Suppressor macrophage treated with lipopolysaccharide for 1 hour (primary cell): ENCODE measurements around the gene MAPKAPK3.
"Not testable (repeated sequence)": the region's sequence is repeated elsewhere in the genome, so short reads cannot be mapped to it uniquely, and the experiment has no call there.

Experiments used
- DNase-seq, 3 donors: peaks; one replicate each; pipeline ENCODE4 v3.0.0-alpha.2; 2020 to 2022

MAPKAPK3 gene

DNA sequence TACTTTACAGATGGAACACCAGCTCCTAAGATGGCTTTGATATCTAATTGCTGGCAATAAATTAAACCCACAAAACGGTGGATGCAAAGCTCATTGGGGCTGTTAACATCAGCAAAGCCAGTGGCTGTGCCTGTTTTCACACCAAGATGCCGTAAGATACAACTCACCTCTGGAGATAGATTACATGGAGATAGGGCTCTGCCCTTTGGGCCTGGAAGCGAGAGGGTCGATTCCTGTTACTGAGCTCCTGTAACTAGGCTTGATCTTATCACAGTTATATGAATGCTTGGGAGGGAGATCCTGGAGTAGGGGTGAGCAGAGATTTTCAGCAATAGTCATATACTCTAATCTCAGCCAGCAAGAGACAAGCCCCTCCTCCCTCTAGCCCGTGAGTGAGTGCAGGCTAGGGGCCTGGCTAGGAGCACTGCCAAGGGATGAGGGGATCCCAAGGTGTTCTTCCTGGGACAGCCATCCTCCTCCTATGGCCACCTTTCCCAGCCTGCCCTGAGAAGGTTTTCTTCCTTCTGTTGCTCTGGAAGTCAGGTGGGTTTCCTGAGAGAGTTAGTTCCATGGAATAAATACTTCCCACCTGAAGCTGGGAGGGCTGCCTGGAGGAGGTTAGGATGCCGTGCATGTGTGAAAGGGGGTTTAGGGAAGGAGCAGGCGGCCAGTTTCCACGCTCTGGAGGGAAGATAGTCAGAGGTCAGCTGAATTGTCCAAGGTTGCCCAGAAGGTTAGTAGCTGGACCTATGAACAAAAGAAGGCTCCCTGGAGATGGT, 39.7 kb downstream of the MAPKAPK3 start:
- DNase-seq, result no peak

DNA sequence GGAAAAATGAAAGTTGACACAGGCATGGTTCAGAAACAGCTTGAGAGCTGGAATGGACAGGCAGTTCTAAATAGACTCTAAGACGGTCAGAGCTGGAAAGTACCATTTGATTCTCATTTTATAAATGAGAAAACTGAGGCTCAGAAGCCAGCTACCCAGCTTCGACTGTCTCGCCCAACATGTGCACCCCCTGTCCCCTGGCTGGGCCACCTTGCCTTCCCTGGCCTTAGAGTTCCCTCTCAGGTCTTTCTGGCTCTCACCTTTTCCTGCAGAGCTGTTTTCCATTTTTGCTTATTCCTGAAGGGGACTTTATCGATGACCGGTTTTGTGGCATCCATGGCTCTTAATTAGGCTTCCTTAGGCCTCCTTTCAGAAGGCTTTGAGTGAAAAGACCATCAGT, 40.5 kb downstream of the MAPKAPK3 start:
- DNase-seq, result no peak

DNA sequence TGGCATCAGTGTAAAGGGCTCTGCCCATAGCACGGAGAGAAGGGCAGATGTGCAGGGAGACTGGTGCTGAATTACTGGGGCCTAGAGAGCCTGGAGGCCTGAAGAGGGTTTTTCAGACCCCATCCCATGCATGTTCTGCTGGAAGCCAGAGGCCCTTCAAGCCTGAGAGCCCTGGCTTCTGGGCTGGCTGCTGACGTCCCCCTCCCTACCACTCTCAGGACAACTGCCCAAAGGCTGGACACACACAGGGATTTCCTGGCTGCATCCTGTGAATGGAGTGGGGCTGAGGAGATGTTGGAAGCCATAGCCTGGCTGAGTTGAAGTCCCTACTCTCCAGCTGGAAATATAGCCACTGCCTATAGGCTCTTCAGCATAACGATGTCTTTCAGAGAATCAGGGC, 40.9 kb downstream of the MAPKAPK3 start:
- DNase-seq, result no peak

DNA sequence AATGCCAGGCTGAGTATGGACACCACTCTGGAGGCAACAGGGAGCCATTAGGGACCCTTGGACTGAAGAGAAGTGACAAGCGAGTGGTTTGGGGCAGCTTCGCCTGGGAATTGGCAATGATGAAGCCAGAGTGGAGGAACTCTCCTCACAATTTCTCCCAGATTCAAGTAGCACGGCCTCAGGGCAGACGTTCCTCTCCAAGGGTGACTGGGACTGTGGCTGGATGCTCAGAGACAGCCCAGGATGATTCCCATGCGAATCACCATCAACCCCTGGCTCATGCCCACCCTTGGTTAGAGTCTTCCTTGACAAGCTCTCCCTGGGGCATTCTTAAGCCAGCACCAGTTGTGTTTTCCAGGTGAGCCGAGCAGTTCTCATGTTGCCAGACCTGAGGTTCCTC, 41.5 kb downstream of the MAPKAPK3 start:
- no peak for DNase-seq

DNA sequence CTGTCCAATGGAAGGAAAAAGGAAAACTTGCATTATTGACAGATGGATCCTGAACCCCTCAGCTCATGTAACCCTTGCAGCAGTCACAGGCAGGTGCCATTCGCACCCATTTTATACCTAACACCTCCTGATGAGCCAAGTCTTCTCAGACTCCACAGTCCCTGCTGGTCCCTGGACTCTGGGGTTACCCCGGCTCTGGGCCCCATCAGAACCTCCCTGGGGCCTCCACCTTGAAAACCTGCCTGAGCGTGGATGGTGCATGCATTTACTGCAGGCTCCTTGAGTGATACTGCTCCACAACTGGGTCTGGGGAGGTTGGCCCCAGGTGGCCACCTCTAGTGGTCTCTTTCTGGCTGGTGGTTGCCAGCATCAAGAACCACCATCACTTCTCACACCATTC, 41.9 kb downstream of the MAPKAPK3 start:
- DNase-seq, result no peak

DNA sequence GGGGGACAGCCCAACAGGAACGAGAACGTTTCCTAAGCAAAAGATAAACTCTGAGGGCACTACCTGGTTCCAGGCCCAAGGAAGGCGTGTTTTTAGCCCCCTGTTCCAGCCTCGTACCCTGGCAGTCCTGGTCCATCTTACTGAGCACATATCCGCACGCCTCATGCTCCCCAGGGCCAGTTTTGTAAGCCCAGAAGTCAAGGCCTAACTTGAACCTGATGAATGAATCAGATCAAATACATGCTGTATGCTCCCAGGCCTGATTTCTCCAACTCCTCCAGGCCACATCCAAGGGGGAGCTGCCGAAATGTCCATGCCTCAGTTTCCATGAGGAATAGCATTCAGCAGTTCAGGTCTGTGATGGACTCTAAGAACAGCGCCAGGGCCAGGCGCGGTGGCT, 43.4 kb downstream of the MAPKAPK3 start:
- DNase-seq, result no peak

DNA sequence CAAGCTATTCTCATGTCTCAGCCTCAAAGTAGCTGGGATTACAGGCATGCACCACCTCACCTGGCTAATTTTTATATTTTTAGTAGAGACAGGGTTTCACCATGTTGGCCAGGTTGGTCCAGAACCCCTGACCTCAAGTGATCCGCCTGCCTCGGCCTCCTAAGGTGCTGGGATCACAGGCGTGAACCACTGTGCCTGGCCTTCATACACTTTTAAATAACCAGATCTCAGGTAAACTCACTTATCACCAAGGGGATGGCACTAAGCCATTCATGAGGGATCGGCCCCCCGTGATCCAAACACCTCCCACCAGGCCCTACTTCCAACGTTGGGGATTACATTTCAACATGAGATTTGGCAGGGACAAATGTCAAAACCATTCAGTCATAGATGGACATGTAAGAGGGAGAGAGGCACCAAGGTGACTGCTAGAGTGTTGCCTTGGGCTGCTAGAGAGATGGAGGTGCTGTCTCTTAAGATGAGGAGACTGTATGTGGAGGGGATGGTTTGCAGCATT, 44.4 kb downstream of the MAPKAPK3 start:
- DNase-seq, result no peak

DNA sequence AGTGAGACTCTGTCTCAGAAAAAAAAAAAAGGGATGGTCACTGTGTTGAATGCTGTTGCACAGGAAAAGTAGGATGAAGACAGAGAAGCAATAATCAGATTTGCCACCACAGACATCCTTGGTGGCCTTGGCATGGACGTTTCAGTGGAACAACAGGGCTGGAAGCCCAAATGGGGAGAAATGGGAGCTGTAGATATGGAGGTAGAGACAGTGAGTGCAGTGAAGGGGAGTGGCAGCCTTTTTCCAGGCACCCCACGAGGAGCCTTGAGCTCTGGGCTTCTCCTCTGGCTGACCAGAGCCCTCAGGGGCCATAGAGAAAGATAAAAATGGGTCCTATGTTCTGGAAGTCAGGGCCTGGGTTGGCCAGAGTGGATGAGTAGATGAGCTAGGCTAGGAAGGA, 45.5 kb downstream of the MAPKAPK3 start:
- DNase-seq, result no peak

DNA sequence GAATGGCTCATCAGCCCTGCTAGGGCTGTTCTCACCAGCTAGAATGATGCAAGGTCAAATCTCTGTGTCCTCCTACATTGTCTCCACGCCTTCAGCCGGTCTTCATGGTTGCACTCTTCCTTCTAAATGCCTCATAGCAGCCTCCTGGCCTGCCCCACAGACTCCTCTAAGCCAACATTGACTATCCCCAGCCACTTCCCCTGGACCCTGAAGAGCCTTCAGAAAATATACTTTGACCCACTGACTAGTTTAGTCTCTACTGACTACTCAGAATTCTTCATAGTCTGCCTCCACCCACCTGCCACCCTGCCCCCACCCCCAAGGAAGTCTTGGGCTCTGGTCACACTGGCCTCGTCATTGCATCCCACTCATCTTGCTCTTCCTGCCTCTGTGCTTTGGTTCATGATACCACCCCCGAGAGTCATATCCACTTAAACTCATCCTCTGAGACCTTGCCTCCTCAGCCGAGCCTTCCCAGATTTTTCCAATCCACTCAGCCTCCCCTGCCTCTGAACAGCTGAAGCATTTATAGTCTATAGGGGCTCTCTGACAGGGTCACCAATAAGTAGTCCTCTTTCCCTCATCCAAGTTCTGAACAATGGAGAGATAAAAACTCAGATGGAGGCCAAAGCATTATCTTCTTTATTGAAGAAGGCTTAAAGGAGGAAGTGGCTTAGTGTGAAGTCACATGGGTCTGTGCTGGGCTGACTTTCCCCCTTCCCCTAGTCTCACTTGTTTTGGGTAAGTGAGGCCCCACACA, 48.3 kb downstream of the MAPKAPK3 start:
- peak; percentile 72 to 78 (median 72) for DNase-seq

DNA sequence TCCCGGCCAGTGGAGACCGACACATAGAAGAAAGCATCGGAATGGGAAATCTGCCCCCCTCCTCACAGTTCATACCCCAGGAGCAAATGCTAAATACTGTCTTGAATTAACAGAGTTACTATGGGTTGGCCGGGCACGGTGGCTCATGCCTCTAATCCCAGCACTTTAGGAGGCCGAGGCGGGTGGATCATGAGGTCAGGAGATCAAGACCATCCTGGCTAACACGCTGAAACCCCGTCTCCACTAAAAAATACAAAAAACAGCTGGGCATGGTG, 48.8 kb downstream of the MAPKAPK3 start:
- DNase-seq, result not testable (repeated sequence)

DNA sequence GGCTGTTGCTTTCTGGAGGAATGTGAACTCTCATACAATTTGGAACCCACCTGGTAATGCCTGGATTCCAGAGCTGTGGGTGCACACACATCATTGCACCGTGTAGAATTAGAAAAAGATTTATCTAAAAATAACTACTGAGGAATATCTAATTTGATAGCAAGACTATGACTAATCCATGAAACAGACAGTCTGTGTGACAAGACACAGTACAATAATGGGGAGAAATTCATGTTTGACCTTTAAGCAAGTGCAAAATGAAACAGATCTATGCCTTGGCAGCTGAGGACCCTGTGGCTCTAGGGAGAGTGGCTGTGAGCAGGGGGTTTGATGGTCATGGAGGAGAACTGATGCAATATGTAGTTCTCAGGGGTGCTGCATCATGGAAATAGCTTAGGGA, 49.9 kb downstream of the MAPKAPK3 start:
- DNase-seq, result peak in 1 of 3 donors; percentile 30

DNA sequence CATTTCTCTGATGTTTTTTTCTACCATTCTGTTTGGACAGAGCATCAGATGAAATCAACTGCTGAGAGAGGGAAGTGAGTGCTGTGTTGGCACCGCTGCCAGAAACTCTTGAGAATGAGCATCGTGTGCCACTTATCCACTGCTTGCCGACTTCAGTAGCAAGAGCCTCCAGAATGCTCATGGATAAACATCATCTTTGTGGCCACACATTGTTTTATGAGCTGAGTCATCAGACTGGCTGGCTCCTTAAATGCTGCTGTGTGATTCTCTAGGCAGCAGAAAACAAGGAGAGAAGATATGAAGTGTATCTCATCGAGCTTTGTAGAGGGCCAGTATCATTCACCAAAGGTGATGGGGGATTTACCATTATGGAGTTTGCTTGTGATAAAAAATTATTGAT, 54.4 kb downstream of the MAPKAPK3 start:
- no peak for DNase-seq

DNA sequence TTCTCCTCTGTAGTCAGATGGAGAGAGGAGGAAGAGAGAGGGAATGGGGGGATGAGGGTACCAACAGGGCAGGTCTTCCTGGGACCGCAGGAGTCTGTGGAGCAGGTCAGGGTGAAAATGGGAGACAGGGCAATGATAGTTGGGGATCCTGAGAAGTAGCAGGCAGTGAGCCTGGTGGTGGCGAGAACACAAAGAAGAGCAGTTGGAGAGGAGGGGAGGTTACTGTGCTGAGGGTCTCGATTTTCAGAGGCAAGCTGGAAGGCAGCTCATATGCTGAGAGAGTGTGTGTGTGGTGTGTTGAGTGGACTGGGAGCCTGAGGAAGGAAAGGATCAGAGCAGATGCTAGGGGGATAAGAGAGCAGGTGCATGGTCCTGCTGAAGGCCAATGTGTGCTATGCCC, 55.7 kb downstream of the MAPKAPK3 start:
- DNase-seq, result no peak

DNA sequence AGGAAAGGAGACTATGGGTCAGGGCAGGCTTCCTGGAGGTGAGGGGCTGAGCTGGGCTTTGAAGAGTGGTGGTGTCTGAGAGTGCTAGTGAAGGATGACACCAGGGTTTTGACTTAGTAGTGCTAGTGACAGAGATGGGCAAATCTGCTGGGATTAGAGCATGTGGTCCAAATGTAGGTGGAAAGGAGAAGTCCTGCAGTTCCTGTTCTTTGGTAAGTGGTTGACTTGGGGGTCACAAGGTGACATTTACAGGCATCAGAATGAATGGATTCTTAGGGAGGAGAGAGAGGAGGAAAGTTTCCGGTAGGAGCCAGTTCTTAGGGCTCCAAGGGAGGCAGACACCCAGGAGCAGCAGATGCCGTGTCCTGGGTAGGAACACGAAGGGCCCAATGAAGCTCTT, 57.0 kb downstream of the MAPKAPK3 start:
- DNase-seq, result peak; percentile 48 to 61 (median 55)

DNA sequence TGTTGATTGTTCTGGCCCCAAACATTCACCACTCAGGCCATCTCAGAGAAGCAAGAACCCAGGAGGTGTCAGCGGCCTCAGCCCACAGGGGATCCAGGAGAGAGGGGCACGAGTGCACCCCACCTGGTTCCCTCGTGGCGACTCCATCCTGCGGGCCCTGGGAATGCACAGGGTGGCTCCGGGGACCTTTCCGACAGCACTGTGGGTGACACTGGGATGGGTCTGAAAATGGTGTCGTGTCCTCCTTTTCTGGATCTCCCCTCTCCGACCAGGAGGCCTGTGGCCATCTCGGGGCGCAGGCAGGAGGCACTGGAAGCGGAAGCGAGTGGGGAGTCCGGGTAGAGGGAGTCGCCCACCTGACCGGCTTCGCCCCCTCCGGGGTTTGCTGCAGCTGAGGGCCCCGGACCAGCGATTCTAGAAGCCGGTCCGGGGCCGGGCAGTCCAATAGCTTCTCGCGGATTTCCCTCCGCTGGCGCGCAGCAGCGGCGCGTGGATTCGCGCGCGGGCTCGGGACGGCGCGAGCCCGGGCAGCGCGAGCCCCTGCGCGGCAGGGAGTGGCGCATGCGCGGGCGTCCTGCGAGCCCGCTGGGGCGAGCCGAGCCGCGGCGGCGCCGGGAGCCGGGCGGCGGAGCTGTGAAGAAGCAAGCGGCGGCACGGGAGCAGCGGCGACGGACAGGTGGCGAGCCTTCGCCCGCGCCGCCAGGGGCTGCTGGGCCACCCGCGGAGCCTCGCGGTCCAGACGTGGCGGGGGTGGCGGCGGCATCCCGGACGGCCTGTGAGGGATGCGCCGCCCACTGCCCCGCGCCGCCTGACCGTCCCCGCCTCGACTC, 57.6 kb downstream of the MAPKAPK3 start, which contains the start of gene DOCK3:
Gene DOCK3, plus strand, starts transcription at position 579 of the 830 bp plus-strand sequence. CDS start 337 bp downstream, outside the sequence.
- DNase-seq, result peak; percentile 69 to 92 (median 82)

DNA sequence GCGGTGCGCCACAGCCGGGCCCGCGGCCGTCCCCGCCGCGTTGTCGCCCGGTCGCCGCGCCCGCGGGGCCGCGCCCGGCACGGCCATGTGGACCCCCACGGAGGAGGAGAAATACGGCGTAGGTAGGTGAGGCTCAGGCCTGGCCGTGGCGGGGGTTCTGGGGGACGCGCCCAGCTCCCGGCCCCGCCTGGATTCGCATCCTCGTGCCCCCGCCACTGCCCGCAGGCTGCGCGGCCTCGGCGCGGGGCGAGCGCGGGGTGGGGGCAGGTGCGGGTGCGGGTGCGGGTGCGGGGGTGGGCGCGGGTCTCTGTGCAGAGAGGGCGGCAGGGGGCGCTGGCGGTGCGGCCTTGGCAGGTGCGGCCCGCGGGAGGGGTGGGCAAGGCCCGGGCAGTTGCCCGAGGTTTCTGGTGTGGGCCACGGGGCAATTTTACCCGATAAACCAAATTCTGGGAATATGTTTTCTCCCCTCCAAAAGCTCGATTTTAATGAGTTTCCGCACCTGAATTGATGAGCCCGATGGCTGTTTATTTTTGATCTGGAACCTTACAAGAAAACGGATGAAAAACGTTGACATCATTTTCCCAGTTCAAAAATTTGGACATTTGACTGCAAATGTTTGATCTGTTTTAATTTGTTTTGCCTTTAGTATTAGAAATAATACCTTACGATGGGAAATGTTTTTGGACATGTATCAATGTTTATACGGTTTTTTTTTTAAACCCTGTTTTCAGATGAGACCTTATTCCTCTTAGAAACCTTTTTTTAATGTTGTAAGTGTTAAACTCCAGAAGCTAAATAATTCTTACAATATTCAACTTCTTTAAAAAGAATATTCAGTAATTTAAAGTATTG, 58.5 kb downstream of the MAPKAPK3 start:
- DNase-seq, result peak; percentile 45 to 76 (median 45)

DNA sequence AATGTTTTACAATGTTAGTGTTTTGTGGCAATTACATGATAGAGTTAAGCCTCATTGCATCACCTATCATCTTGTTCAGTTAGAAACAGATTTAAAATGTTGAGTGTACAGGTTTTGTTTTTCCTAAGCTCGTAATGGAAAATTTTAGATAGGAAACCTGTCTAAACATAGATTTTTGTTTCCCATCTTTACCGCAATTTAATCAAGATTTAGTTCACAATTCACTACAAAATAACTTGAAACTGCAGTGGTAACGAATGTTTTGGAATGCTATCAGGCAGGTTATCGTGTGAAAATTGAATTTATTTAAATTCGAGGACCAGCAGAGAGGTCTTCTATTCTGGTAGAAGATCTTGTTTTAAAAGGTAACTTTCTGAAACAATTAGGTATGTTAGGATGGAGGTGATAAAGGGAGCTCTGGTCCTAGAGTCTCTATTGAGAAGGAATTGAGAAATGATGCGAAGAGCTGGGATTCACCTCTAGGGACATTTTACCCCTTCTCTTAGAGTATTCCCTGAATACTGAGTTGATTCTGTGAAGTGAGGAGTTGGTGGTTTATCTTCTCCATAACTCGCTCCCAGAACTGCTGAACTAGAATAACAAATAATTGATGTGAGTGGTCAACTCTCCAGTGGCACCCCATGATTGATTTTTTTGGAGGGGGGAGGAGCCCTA, 59.2 kb downstream of the MAPKAPK3 start:
- DNase-seq, result no peak

DNA sequence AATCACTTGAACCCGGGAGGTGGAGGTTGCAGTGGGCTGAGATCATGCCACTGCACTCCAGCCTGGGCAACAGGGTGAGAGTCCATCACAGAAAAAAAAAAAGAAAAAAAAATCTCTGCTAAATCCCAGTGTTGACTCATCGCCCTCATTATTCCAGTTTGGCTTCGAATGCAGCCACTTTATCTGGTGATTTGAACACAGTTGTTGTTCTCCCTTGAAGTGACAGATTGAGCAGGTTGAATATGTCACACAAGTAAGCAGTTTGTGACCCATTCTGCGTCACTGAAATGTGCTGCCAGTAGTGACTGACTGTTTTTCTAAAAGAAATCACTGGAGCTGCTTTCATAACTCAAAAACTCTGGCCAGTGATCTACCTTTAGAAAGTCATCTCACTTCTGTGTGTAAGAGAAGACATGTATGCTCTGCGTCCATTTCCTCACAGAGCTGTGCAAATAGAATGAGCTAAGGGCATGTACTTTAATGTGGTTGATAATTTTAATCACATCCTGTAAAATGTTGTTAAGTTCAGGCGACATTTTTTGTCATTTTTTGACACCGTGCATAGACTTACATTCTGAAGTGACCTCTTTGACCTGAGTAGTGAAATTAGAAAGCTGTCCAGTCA, 70.3 kb downstream of the MAPKAPK3 start:
- no peak for DNase-seq

DNA sequence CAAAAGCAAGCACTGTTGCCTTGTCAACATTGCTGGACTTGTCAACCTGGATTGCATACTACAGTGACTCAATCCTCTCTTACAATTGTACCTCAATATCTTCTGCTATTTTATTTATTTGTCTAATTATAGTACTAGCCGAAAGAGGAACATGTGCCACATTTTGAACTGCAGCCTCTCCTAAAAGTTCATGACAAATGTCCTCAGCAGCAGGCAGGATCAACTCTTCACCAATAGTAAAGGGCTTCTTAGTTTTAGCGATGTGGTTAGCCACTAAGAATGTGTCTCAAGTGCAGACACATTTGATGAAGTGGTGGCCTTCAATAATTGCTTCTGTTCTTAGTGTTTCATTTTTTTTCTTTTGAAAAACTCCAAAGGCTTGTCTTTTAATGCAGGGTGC, 71.0 kb downstream of the MAPKAPK3 start:
- DNase-seq, result no peak

DNA sequence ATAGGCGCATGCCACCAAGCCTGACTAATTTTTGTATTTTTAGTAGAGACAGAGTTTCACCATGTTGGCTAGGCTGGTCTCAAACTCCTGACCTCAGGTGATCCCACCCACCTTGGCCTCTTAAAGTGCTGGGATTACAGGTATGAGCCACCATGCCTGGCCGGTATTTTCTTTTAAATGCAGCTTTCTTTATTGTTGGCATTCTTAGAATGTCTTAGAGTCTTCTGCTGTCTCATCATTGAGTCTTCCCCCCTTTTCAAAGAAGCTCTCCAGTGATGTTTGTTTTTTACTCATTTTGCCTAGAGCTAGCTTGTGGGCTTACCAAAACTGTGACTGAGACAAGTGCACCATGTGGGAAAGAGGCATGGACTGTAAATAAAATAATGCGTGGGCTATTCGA, 71.7 kb downstream of the MAPKAPK3 start:
- DNase-seq, result not testable (repeated sequence)

DNA sequence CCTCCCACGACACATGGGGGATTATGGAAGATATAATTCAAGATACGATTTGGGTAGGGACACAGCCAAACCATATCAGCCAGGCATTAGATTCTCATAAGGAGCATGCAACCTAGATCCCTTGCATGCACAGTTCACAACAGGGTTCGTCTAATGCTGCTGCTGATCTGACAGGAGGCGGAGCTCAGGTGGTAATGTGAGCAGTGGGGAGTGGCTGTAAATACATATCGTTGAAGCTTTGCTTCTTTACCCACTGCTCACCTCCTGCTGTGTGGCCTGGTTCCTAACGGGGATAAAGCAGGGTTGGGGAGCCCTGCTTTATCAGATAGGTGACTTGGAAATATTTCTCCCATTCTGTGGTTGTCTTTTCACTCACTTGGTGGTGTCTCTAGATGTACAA, 72.6 kb downstream of the MAPKAPK3 start:
- no peak for DNase-seq
